HG03342 (cell line): ENCODE results near the gene ELMOD3.
"Not testable (repeated sequence)": the region's sequence is repeated elsewhere in the genome, so short reads cannot be mapped to it uniquely, and the experiment has no call there.

ENCODE experiments used
- ATAC-seq: cut with Tn5 transposase; IDR thresholded peaks from one replicate; pipeline ENCODE4 v1.9.1; 2021; ENCODE audit warnings: mild to moderate bottlenecking, moderate library complexity; ENCODE audit not compliant: unreplicated experiment

The ELMOD3 gene

GRCh38 chr2:85439025-85439472 is 84.5 kb downstream of the ELMOD3 start:
- no peak for ATAC-seq

DNA sequence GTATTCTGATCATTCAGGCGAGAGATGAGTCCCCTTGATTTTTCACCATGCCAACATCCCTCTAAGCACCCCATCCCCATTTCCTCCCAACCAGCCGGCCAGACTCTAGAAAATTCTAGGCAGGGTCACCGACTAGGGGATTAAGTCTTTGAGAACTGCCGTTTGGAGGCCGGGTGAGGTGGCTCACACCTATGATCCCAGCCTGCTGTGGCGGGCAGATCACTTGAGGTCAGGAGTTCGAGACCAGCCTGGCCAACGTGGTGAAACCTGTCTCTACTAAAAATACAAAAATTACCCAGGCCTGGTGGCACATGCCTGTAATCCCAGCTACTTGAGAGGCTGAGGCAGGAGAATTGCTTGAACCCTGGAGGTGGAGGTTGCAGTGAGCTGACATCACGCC is 85.0 kb downstream of the ELMOD3 start:
- not testable (repeated sequence) for ATAC-seq

DNA sequence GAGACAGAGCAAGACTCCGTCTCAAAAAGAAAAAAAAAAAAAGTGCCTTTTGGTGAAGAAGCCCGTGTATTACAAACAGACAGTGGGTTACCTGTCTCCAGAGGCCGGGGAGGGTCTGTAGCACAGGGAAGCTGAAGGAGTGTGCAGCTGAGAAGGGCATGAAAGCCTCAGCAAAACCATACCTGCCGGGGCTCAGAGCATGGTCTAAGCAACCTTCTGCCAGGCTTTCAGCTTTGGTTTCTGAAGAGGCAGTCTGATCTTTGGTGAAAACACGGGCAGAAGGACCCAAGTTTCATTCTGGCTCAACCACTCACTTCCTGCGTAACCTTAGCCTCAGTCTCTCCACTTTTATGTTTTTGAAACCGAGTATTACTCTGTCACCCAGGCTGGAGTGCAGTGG is 85.4 kb downstream of the ELMOD3 start:
- no peak for ATAC-seq

GRCh38 chr2:85440729-85441128 is 86.2 kb downstream of the ELMOD3 start:
- no peak for ATAC-seq
